Neural crest cell (in vitro differentiated cells): ENCODE data around the gene SPSB3. TPM values are rescaled to one million over a fixed set of nuclear protein-coding genes. Genes with fewer than 3 reads are reported as not detected.

Experiments used
- DNase-seq: peaks from one replicate; pipeline ENCODE4 v3.0.0; 2021; ENCODE audit warnings: low read depth, mixed read lengths, low spot score
- H3K27ac Mint-ChIP-seq: one replicate; pipeline ENCODE4 v1.8.0; 2021; ENCODE audit warnings: mild to moderate bottlenecking, mixed read lengths; ENCODE audit not compliant: unreplicated experiment
- H3K27me3 Mint-ChIP-seq: 2 replicates; pipeline ENCODE4 v1.8.0; 2021; ENCODE audit warnings: low read depth, mild to moderate bottlenecking, mixed read lengths
- H3K36me3 Mint-ChIP-seq: 2 replicates; pipeline ENCODE4 v1.8.0; 2021; ENCODE audit warnings: low read depth, mild to moderate bottlenecking, mixed read lengths
- H3K4me1 Mint-ChIP-seq: 2 replicates; pipeline ENCODE4 v1.8.0; 2021; ENCODE audit warnings: mixed read lengths
- H3K4me3 Mint-ChIP-seq: one replicate; pipeline ENCODE4 v1.8.0; 2021; ENCODE audit warnings: mild to moderate bottlenecking, mixed read lengths
- H3K9me3 Mint-ChIP-seq: 2 replicates; pipeline ENCODE4 v1.8.0; 2021; ENCODE audit warnings: mixed read lengths
- total RNA-seq: library from RNA; stranded (reverse); gene quantifications from 2 replicates; pipeline ENCODE4 v1.2.1, GENCODE V29; 2021
- TF ChIP-seq, protein P1 (sequence below): fragments of 200-600 bp; sonication (generic); conservative IDR thresholded peaks from 2 replicates; pipeline ENCODE4 v1.5.0; 2021; ENCODE audit warnings: antibody characterized with exemption, mild to moderate bottlenecking

The SPSB3 gene
- total RNA-seq, 1 donor from 2014 or later: 23.8 TPM

DNA sequence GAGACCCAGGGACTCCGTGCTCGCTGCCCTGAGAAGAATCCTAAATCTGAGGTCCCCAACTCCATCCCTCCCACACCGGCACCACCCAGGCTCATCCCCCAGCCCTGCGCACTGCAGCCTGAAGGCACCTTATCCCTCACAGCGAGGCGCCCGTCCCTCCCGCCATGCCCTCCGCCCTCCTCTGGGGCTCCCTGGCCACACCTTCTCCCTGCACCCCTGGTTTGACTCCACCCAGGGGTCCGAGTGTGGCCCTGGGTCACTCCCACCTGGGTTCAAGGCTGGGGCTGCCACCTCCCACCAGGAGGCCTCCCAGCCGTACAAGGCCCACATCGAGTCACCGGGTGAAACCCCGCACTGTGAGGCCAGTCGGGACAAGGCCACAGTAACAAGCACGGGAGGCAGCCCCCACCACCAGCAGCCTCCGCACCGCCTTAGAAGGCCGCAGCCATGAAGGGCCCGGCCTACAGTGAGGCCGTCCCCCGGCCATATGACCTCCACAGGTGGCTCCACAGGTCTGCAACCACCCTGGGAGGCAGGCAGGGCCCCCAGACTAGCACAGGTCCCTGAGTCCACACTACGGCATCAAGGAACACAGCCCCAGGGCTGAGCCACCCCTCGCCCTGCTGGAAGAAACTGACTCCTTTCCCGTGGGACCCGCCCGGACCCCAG is 36.0 kb upstream of the SPSB3 start:
- H3K4me1 Mint-ChIP-seq: no peaks in the 10 kb centered on the region
- TF ChIP-seq, protein P1, sequence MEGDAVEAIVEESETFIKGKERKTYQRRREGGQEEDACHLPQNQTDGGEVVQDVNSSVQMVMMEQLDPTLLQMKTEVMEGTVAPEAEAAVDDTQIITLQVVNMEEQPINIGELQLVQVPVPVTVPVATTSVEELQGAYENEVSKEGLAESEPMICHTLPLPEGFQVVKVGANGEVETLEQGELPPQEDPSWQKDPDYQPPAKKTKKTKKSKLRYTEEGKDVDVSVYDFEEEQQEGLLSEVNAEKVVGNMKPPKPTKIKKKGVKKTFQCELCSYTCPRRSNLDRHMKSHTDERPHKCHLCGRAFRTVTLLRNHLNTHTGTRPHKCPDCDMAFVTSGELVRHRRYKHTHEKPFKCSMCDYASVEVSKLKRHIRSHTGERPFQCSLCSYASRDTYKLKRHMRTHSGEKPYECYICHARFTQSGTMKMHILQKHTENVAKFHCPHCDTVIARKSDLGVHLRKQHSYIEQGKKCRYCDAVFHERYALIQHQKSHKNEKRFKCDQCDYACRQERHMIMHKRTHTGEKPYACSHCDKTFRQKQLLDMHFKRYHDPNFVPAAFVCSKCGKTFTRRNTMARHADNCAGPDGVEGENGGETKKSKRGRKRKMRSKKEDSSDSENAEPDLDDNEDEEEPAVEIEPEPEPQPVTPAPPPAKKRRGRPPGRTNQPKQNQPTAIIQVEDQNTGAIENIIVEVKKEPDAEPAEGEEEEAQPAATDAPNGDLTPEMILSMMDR: no peak
- H3K36me3 Mint-ChIP-seq: no peaks in the 10 kb centered on the region
- no peak for DNase-seq
- H3K27me3 Mint-ChIP-seq: no peaks in the 10 kb centered on the region
- H3K9me3 Mint-ChIP-seq: no peaks in the 10 kb centered on the region
- H3K27ac Mint-ChIP-seq: no peak overlapping the region
- no peak overlapping the region for H3K4me3 Mint-ChIP-seq

DNA sequence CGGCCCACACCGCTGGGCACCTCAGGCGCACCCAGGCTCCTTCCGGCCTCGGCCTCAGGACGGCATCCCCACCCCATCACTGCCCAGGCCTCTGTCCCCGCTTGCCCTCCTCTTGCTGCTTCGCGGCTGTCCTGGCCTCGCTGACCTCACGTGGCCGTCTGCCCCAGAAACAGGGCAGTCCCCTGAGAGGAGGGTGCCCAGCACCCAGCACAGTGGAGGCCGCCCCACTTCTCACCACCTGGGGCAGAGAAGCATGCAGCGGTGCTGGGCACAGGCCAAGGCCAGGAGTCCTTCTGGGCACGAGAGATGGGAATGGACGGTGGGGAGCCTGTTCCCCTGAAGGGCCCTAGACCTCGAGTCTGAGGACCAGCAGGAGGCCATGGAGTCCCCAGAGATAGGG is 35.3 kb upstream of the SPSB3 start:
- Mint-ChIP-seq H3K27ac (no peak overlapping the region), H3K27me3 (no peaks in the 10 kb centered on the region), H3K4me1 (no peaks in the 10 kb centered on the region), H3K9me3 (no peaks in the 10 kb centered on the region), H3K36me3 (no peaks in the 10 kb centered on the region), H3K4me3 (no peak overlapping the region)
- TF ChIP-seq, protein P1: no peak
- no peak for DNase-seq

DNA sequence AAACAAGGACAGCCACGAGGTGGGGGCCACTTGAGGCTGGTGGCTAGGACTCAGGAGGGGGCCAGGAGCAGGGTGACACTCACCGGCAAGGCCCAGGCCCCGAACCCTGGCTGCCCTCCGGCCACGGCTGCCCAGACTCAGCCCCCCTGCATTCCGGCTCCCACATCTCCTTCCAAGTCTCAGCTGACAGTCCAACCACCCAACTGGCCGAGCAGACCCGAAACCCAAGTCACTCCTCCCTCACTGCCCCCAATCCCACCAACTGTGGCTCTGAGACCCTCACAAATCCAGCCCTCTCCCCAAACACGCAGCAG is 34.9 kb upstream of the SPSB3 start:
- no peaks in the 10 kb centered on the region for H3K9me3 Mint-ChIP-seq

DNA sequence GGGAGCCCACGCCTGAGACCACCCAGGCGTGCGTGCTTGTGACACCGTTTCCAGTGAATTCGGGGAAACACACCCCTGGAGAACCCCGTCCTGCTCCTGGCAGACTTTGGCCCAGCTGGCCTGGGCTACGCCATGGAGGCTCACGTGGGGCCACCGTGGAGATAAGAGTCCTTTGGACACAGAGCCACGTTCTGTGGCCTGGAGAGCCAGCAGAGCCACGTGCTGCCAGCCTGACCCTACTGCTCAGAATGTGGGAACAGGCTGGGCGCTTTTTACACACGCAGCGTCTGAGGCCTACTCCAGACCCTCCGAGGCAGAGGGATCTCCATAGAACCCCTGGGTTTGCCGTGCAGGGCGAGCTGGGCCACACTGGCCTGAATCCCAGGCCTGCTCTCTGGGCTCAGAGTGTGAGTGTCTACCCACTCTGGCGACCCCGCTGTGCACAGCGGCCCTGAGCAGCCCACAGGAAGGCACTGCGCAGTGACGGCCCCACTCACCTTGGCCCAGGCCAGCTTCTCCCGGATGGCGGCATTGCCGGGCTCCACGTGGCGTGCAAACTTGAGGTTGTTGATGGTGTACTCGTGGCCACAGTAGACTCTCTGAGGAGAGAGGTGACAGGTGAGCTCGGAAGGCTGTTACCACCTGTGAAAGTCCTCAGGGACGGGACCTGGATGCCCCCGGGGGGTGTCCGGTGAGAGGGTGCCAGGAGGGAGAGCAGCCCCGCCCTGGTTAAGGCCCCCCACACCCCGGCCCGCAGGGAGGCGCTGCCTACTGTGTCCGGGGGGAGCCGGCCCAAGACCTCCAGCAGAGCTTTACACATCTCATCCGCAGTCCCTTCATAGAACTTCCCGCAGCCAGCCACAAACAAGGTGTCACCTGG is 34.3 kb upstream of the SPSB3 start:
- DNase-seq: no peak
- no peaks in the 10 kb centered on the region for H3K27me3 Mint-ChIP-seq
- no peak overlapping the region for H3K4me3 Mint-ChIP-seq
- no peak overlapping the region for H3K27ac Mint-ChIP-seq
- H3K4me1 Mint-ChIP-seq: no peaks in the 10 kb centered on the region
- H3K9me3 Mint-ChIP-seq: no peaks in the 10 kb centered on the region
- no peaks in the 10 kb centered on the region for H3K36me3 Mint-ChIP-seq
- TF ChIP-seq, protein P1: no peak

More for the DNA sequence above, 34.9 kb upstream of the SPSB3 start:
- TF ChIP-seq, protein P1: no peak
- no peaks in the 10 kb centered on the region for H3K4me1 Mint-ChIP-seq
- no peaks in the 10 kb centered on the region for H3K27me3 Mint-ChIP-seq
- DNase-seq: no peak
- H3K4me3 Mint-ChIP-seq: no peak overlapping the region
- no peaks in the 10 kb centered on the region for H3K36me3 Mint-ChIP-seq
- no peak overlapping the region for H3K27ac Mint-ChIP-seq

DNA sequence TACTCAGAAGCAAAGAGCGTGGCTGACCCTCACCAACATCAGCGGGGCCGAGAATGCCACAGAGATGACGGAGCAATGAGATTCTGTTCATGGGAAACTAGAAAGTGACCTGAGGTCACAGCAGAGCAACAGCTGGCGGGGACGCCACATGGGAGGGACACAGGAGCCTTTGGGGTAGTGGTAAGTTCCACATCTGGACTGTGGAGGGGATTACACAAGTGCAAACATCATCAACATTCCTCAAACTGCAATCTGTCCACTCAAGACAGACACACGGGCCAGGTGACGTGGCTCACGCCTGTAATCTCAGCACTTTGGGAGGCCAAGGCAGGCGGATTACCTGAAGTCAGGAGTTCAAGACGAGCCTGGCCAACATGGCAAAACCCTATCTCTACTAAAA is 33.1 kb upstream of the SPSB3 start:
- H3K4me1 Mint-ChIP-seq: no peaks in the 10 kb centered on the region
- TF ChIP-seq, protein P1: no peak
- DNase-seq: no peak
- H3K9me3 Mint-ChIP-seq: no peaks in the 10 kb centered on the region
- no peak overlapping the region for H3K4me3 Mint-ChIP-seq
- no peaks in the 10 kb centered on the region for H3K27me3 Mint-ChIP-seq
- no peaks in the 10 kb centered on the region for H3K36me3 Mint-ChIP-seq
- H3K27ac Mint-ChIP-seq: no peak overlapping the region
